HG03558 (cell line): ENCODE measurements around the gene TUBB6.
A peak's percentile ranks its signal among the peaks of the same experiment; 100 is the strongest.

Source experiments
- ATAC-seq: cut with Tn5 transposase; IDR thresholded peaks from one replicate; pipeline ENCODE4 v1.9.1; 2021; ENCODE audit warnings: moderate number of reproducible peaks; ENCODE audit not compliant: unreplicated experiment; ENCODE audit errors: extremely low read depth

Gene TUBB6

GRCh38 chr18:12312976-12313375 lies 4.9 kb downstream of the TUBB6 start:
- no peak for ATAC-seq

- no peak for ATAC-seq
Observed at GRCh38 chr18:12313530-12314245, 5.6 kb downstream of the TUBB6 start.

GRCh38 chr18:12314591-12315305 lies 6.7 kb downstream of the TUBB6 start:
- no peak for ATAC-seq

GRCh38 chr18:12315490-12315889 lies 7.4 kb downstream of the TUBB6 start:
- no peak for ATAC-seq

GRCh38 chr18:12315911-12316310 lies 7.9 kb downstream of the TUBB6 start:
- no peak for ATAC-seq

- ATAC-seq: no peak
Observed at GRCh38 chr18:12317664-12318333, 9.8 kb downstream of the TUBB6 start.

GRCh38 chr18:12318334-12318697 lies 10.3 kb downstream of the TUBB6 start:
- ATAC-seq: no peak

GRCh38 chr18:12318857-12319256 lies 10.8 kb downstream of the TUBB6 start:
- no peak for ATAC-seq

- peak; percentile 38 for ATAC-seq
Observed at GRCh38 chr18:12321333-12321732, 13.3 kb downstream of the TUBB6 start.

- no peak for ATAC-seq
Observed at GRCh38 chr18:12324991-12325725, 17.1 kb downstream of the TUBB6 start.

- no peak for ATAC-seq
Observed at GRCh38 chr18:12325726-12326245, 17.7 kb downstream of the TUBB6 start.

GRCh38 chr18:12326711-12327460 lies 18.8 kb downstream of the TUBB6 start:
- no peak for ATAC-seq

- ATAC-seq: no peak
Observed at GRCh38 chr18:12327510-12328178, 19.6 kb downstream of the TUBB6 start.

- ATAC-seq: no peak
Observed at GRCh38 chr18:12328179-12328823, 20.3 kb downstream of the TUBB6 start.

GRCh38 chr18:12329125-12329698 lies 21.2 kb downstream of the TUBB6 start:
- no peak for ATAC-seq

- no peak for ATAC-seq
Observed at GRCh38 chr18:12330766-12331165, 22.7 kb downstream of the TUBB6 start.

- ATAC-seq: no peak
Observed at GRCh38 chr18:12333506-12334290, 25.7 kb downstream of the TUBB6 start.

GRCh38 chr18:12334366-12334808 lies 26.3 kb downstream of the TUBB6 start:
- no peak for ATAC-seq
